Natural killer cell (primary cell): ENCODE results near the gene ACOX3. TPM values are rescaled to one million over a fixed set of nuclear protein-coding genes. Genes with fewer than 3 reads are reported as not detected.

Experiments used
- ATAC-seq, 3 donors: fragments of 150-1000 bp in 2 of 3; fragments of 200-7000 bp in 1 of 3; cut with Tn5 transposase; 1 replicate in 1 of 3; 2 replicates in 2 of 3; pipeline ENCODE4 v1.10.0; 2021; ENCODE audit warnings: mild to moderate bottlenecking in 2 of 3, moderate library complexity in 2 of 3
- DNase-seq, 2 donors: peaks; one replicate each; pipeline versions ENCODE4 v3.0.0 to v3.0.0-alpha.2; 2013 to 2021; ENCODE audit warnings: mixed read lengths in 1 of 2
- H3K27ac ChIP-seq: one replicate; pipeline ENCODE4 v1.5.1; 2013; ENCODE audit warnings: mild to moderate bottlenecking, low read length
- H3K27me3 ChIP-seq: one replicate; pipeline ENCODE4 v1.6.1; 2013; ENCODE audit warnings: low read length; ENCODE audit not compliant: control insufficient read depth, insufficient read depth
- H3K36me3 ChIP-seq: one replicate; pipeline ENCODE4 v1.6.1; 2013; ENCODE audit warnings: low read length; ENCODE audit not compliant: control insufficient read depth, insufficient read depth
- H3K4me1 ChIP-seq: one replicate; pipeline ENCODE4 v1.6.1; 2013; ENCODE audit warnings: low read length; ENCODE audit not compliant: control insufficient read depth, insufficient read depth
- H3K4me3 ChIP-seq: one replicate; pipeline ENCODE4 v1.5.1; 2013; ENCODE audit warnings: low read length
- H3K9me3 ChIP-seq: one replicate; pipeline ENCODE4 v1.6.1; 2013; ENCODE audit warnings: low read length; ENCODE audit not compliant: control insufficient read depth, insufficient read depth
- H3K27ac Mint-ChIP-seq, 2 donors: one replicate each; pipeline ENCODE4 v1.8.0; 2022; ENCODE audit warnings: mild to moderate bottlenecking in 2 of 2, mixed read lengths in 2 of 2, moderate library complexity in 1 of 2
- H3K27me3 Mint-ChIP-seq, 2 donors: one replicate each; pipeline ENCODE4 v1.8.0; 2022; ENCODE audit warnings: low read depth in 2 of 2, mixed read lengths in 2 of 2
- H3K36me3 Mint-ChIP-seq: one replicate; pipeline ENCODE4 v1.8.0; 2022; ENCODE audit warnings: mixed read lengths
- H3K4me1 Mint-ChIP-seq, 2 donors: one replicate each; pipeline ENCODE4 v1.8.0; 2022; ENCODE audit warnings: mixed read lengths in 2 of 2
- H3K4me3 Mint-ChIP-seq: one replicate; pipeline ENCODE4 v1.8.0; 2022; ENCODE audit warnings: mild to moderate bottlenecking, moderate library complexity, mixed read lengths
- H3K9me3 Mint-ChIP-seq, 2 donors: one replicate each; pipeline ENCODE4 v1.8.0; 2022; ENCODE audit warnings: mixed read lengths in 2 of 2
- CTCF ChIP-seq: fragments of 200-600 bp; IDR thresholded peaks from one replicate; pipeline ENCODE4 v1.8.0; 2022; ENCODE audit warnings: antibody characterized with exemption
- WGBS: methylation state at CpG from one replicate; pipeline ENCODE4 v1.1.7; 2013; ENCODE audit warnings: missing lambda C conversion rate; ENCODE audit not compliant: insufficient coverage; 5-methylcytosine and 5-hydroxymethylcytosine counted together
- intact Hi-C: fragments of 100-400 bp; cut with micrococcal nuclease; formaldehyde crosslinking; loops from one replicate; pipeline ENCODE4 v1.14.2; 2022
- total RNA-seq, 4 donors: library from RNA; stranded (reverse); fragments of 120-200 nt in 1 of 4; gene quantifications; one replicate each; pipeline versions ENCODE4 v1.2.3 to v1.2.4, GENCODE V29; 2013 to 2022

The ACOX3 gene
- total RNA-seq, 3 donors from 2014 or later (not counting 1 experiment from before 2014, with no cell fraction given) = 12.4 to 18.3 (median 15.4) TPM

GRCh38 chr4:8417071-8417614 lies 23.4 kb downstream of the ACOX3 start:
- Mint-ChIP-seq H3K27ac (no peak overlapping the region), H3K4me3 (no peak overlapping the region), H3K4me1 (peaks cover 4 to 21% of the 10 kb centered on the region in 2 donors), H3K36me3 (peaks cover 14% of the 10 kb centered on the region), H3K27me3 (no peaks in the 10 kb centered on the region), H3K9me3 (no peaks in the 10 kb centered on the region)
- DNase-seq = no peak
- no peak overlapping the region for H3K27ac ChIP-seq
- TF ChIP-seq CTCF = no peak
- WGBS = 70% methylated on average over 11 of the region's 11 CpGs
- no peaks in the 10 kb centered on the region for H3K9me3 ChIP-seq
- no peak overlapping the region for H3K4me3 ChIP-seq
- H3K27me3 ChIP-seq = no peaks in the 10 kb centered on the region
- peaks cover 17% of the 10 kb centered on the region for H3K36me3 ChIP-seq
- ATAC-seq = no peak
- intact Hi-C loops = no loop called here
- peaks cover 3% of the 10 kb centered on the region for H3K4me1 ChIP-seq

GRCh38 chr4:8414377-8414776 lies 26.1 kb downstream of the ACOX3 start:
- Histone ChIP-seq H3K9me3 (no peaks in the 10 kb centered on the region), H3K4me3 (no peak overlapping the region), H3K27me3 (no peaks in the 10 kb centered on the region), H3K4me1 (peaks cover 18% of the 10 kb centered on the region), H3K27ac (no peak overlapping the region), H3K36me3 (peaks cover 17% of the 10 kb centered on the region)
- no peak overlapping the region for H3K27ac Mint-ChIP-seq
- intact Hi-C loops = no loop called here
- H3K4me3 Mint-ChIP-seq = no peak overlapping the region
- H3K27me3 Mint-ChIP-seq = no peaks in the 10 kb centered on the region
- TF ChIP-seq CTCF = no peak
- H3K4me1 Mint-ChIP-seq = peaks cover 14 to 39% of the 10 kb centered on the region in 2 donors
- peaks cover 14% of the 10 kb centered on the region for H3K36me3 Mint-ChIP-seq
- ATAC-seq = no peak
- H3K9me3 Mint-ChIP-seq = no peaks in the 10 kb centered on the region
- DNase-seq = peak in 1 of 2 donors; percentile 74
- WGBS = 75% methylated on average over 2 of the region's 2 CpGs

DNA sequence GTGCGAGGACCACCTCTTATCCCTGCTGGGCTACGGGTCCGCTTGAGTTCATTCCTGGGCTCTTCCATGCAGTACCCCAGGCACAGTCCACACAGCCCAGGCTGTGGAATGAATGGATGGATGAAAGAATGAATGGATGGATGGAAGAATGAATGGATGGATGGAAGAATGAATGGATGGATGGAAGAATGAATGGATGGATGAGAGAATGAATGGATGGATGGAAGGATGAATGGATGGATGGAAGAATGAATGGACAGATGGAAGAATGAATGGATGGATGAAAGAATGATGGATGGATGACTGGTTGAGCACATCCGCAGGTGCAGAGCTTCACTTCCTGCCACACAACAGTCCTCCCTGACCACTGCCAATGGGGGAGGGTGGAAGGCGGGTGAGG lies 28.2 kb downstream of the ACOX3 start:
- peaks cover 14% of the 10 kb centered on the region for H3K36me3 Mint-ChIP-seq
- intact Hi-C loops = no loop called here
- Histone ChIP-seq H3K36me3 (peaks cover 17% of the 10 kb centered on the region), H3K4me1 (peaks cover 28% of the 10 kb centered on the region), H3K27me3 (no peaks in the 10 kb centered on the region), H3K9me3 (no peaks in the 10 kb centered on the region), H3K4me3 (no peak overlapping the region), H3K27ac (no peak overlapping the region)
- H3K4me1 Mint-ChIP-seq = peaks cover 22 to 45% of the 10 kb centered on the region in 2 donors
- 89% methylated on average over 5 of the region's 5 CpGs for WGBS
- ATAC-seq (no peak), DNase-seq (no peak)
- TF ChIP-seq CTCF = no peak
- H3K27ac Mint-ChIP-seq = peak overlapping the region in 1 of 2 donors; percentile 72
- no peaks in the 10 kb centered on the region for H3K9me3 Mint-ChIP-seq
- H3K4me3 Mint-ChIP-seq = no peak overlapping the region
- no peaks in the 10 kb centered on the region for H3K27me3 Mint-ChIP-seq
